Heart left ventricle (tissue), 16 donors: ENCODE measurements around the gene GPX3. TPM values are rescaled to one million over a fixed set of nuclear protein-coding genes. Genes with fewer than 3 reads are reported as not detected.

ENCODE experiments used
- ATAC-seq, 4 donors: fragments of 200-7000 bp; cut with Tn5 transposase; one replicate each; pipeline ENCODE4 v1.9.1; 2020 to 2022; ENCODE audit warnings: moderate library complexity in 4 of 4, mild to moderate bottlenecking in 3 of 4, moderate number of reproducible peaks in 1 of 4
- DNase-seq, 5 donors: peaks; one replicate each; pipeline ENCODE4 v3.0.0-alpha.2; 2020
- H3K27ac ChIP-seq, 12 donors: fragments of 200-600 bp; sonication (generic) in 4 of 12; one replicate each; pipeline versions ENCODE4 v1.5.0 to v1.8.0; 2016 to 2022; ENCODE audit warnings: mild to moderate bottlenecking in 2 of 12
- H3K27me3 ChIP-seq, 9 donors: fragments of 200-600 bp; sonication (generic) in 2 of 9; one replicate each; pipeline versions ENCODE4 v1.5.1 to v1.8.0; 2016 to 2022; ENCODE audit warnings: mild to moderate bottlenecking in 3 of 9
- H3K36me3 ChIP-seq, 9 donors: fragments of 200-600 bp; sonication (generic) in 2 of 9; one replicate each; pipeline versions ENCODE4 v1.5.0 to v1.8.0; 2018 to 2022; ENCODE audit warnings: mild to moderate bottlenecking in 2 of 9
- H3K4me1 ChIP-seq, 12 donors: fragments of 200-600 bp; sonication (generic) in 4 of 12; one replicate each; pipeline versions ENCODE4 v1.5.0 to v1.8.0; 2016 to 2022; ENCODE audit warnings: mild to moderate bottlenecking in 3 of 12
- H3K4me3 ChIP-seq, 12 donors: fragments of 200-600 bp; sonication (generic) in 4 of 12; one replicate each; pipeline versions ENCODE4 v1.5.0 to v1.8.0; 2017 to 2022; ENCODE audit warnings: mild to moderate bottlenecking in 9 of 12, moderate library complexity in 4 of 12
- H3K9me3 ChIP-seq, 12 donors: fragments of 200-600 bp; sonication (generic) in 4 of 12; one replicate each; pipeline versions ENCODE4 v1.5.0 to v1.8.0; 2016 to 2022; ENCODE audit warnings: mild to moderate bottlenecking in 1 of 12
- CTCF ChIP-seq, 12 donors: fragments of 200-600 bp; sonication (generic) in 4 of 12; IDR thresholded peaks; one replicate each; pipeline versions ENCODE4 v1.5.0 to v1.8.0; 2018 to 2022; ENCODE audit warnings: antibody characterized with exemption in 12 of 12, mild to moderate bottlenecking in 5 of 12
- POLR2A ChIP-seq, 2 donors: fragments of 450-650 bp; IDR thresholded peaks; one replicate each; pipeline ENCODE4 v1.6.1; 2017; ENCODE audit warnings: antibody characterized with exemption in 2 of 2, mild to moderate bottlenecking in 2 of 2, moderate library complexity in 2 of 2
- WGBS, 4 donors: extraction: QIAGEN DNeasy Blood & Tissue Kit in 2 of 4; methylation state at CpG; one replicate each; pipeline versions ENCODE4 v1.1.5 to v1.1.7; 2013 to 2018; 5-methylcytosine and 5-hydroxymethylcytosine counted together
- intact Hi-C, 10 donors: fragments of 100-400 bp; cut with DNase I; formaldehyde crosslinking; loops; one replicate each; pipeline versions ENCODE4 v1.11.1 to v1.14.2; 2022
- polyA plus RNA-seq, 2 donors: library from polyadenylated mRNA; stranded (reverse); fragments of 200-250 nt; gene quantifications; one replicate each; pipeline ENCODE4 v1.2.3, GENCODE V29; 2013
- total RNA-seq, 9 donors: library from RNA; depleted of rRNA in 2 of 9; stranded (reverse); fragments of >200 nt in 2 of 9; fragmentation: NEBNext Ultra II Directional in 3 of 9; extraction: Animal tissue kit (Norgen Biotek cat#: 25700) in 3 of 9; gene quantifications; one replicate each; pipeline versions ENCODE4 v1.1.0 to v1.2.4, GENCODE V29; 2016 to 2023
- donor health status: ischemic (EF 13 %, LVEDD 7.1; RV severe dilation, severe dysfunction).
- donor health status: healthy with polysubstance abuse.
- donor health status: DM: no; HTN: yes; CAD: no.
- donor health status: DM: no; HTN: no; CAD: no.
- donor health status: ischemic (EF 25% LVEDD 6.9; RV normal size, moderate dysfunction).
- donor health status: ischemic (EF 25% LVEDD 5.7; RV mildly dilated, moderate dysfunction).
- donor health status: healthy.
- donor health status: DM: yes; HTN: yes; CAD: no.
- donor health status: ischemic (EF 35%, LVEDD 5.7; RV mildly dilated, moderate dysfunction).
- donor health status: nonischemic (EF 11% LVEDD 7.7; RV severe dilation, severe dysfunction).
- donor health status: DM: yes; HTN: yes; CAD: no.
- donor health status: PGD.
- donor health status: ischemic (EF 29% LVEDD 5.4; RV normal size, mild dysfunction).
- donor health status: nonischemic (EF 23%, LVEDD 6.1; RV moderate dilation, normal function).

GPX3 gene
- total and polyA plus RNA-seq, 11 donors, result 416 to 1,563 (median 819) TPM

GRCh38 chr5:151026088-151026487, 5.7 kb downstream of the GPX3 start:
- intact Hi-C loops, result no loop called here
- peak overlapping the region; percentile 16 to 98 (median 58) for H3K27ac ChIP-seq
- no peaks in the 10 kb centered on the region for H3K9me3 ChIP-seq
- peaks cover 14 to 100% (median 78%) of the 10 kb centered on the region in 12 donors for H3K4me1 ChIP-seq
- ATAC-seq, result no peak
- no peaks in the 10 kb centered on the region for H3K27me3 ChIP-seq
- WGBS, 4 donors, result 48 to 61% (median 52%) methylated on average over 9 of the region's 9 CpGs
- peaks cover 0 to 65% (median 53%) of the 10 kb centered on the region in 9 donors for H3K36me3 ChIP-seq
- peak in 1 of 5 donors; percentile 34 for DNase-seq
- peak overlapping the region in 1 of 12 donors; percentile 11 for H3K4me3 ChIP-seq
- no peak for TF ChIP-seq CTCF (IDR thresholded peaks at IDR 0.05)
- TF ChIP-seq POLR2A (IDR thresholded peaks at IDR 0.05), result no peak

- H3K4me3 ChIP-seq, result peak overlapping the region in 1 of 12 donors; percentile 11
- WGBS, 4 donors, result 37 to 50% (median 47%) methylated on average over 7 of the region's 7 CpGs
- peak overlapping the region; percentile 25 to 98 (median 60) for H3K27ac ChIP-seq
- no peaks in the 10 kb centered on the region for H3K9me3 ChIP-seq
- H3K4me1 ChIP-seq, result peaks cover 14 to 94% (median 72%) of the 10 kb centered on the region in 12 donors
- ATAC-seq (peak in 2 of 4 donors; percentile 6 to 20), DNase-seq (peak; percentile 35 to 66 (median 62))
- no peaks in the 10 kb centered on the region for H3K27me3 ChIP-seq
- intact Hi-C loops, result no loop called here
- TF ChIP-seq POLR2A (IDR thresholded peaks at IDR 0.05) (no peak), CTCF (IDR thresholded peaks at IDR 0.05) (no peak)
- peaks cover 0 to 71% (median 58%) of the 10 kb centered on the region in 9 donors for H3K36me3 ChIP-seq
Measured at GRCh38 chr5:151026679-151027078, 6.3 kb downstream of the GPX3 start.

GRCh38 chr5:151027961-151028479, 7.6 kb downstream of the GPX3 start:
- no peaks in the 10 kb centered on the region for H3K9me3 ChIP-seq
- intact Hi-C loops, result no loop called here
- ATAC-seq (no peak), DNase-seq (peak in 1 of 5 donors; percentile 46)
- WGBS, 4 donors, result 66 to 80% (median 74%) methylated on average over 10 to 11 of the region's 11 CpGs
- H3K27me3 ChIP-seq, result no peaks in the 10 kb centered on the region
- no peak overlapping the region for H3K4me3 ChIP-seq
- peaks cover 9 to 80% (median 60%) of the 10 kb centered on the region in 12 donors for H3K4me1 ChIP-seq
- peaks cover 0 to 82% (median 71%) of the 10 kb centered on the region in 9 donors for H3K36me3 ChIP-seq
- peak overlapping the region in 5 of 12 donors; percentile 34 to 98 (median 91) for H3K27ac ChIP-seq
- TF ChIP-seq CTCF (IDR thresholded peaks at IDR 0.05) (no peak), POLR2A (IDR thresholded peaks at IDR 0.05) (no peak)

- no peaks in the 10 kb centered on the region for H3K9me3 ChIP-seq
- peaks cover 0 to 89% (median 78%) of the 10 kb centered on the region in 9 donors for H3K36me3 ChIP-seq
- H3K4me1 ChIP-seq, result peaks cover 8 to 74% (median 53%) of the 10 kb centered on the region in 12 donors
- no peak overlapping the region for H3K4me3 ChIP-seq
- intact Hi-C loops, result no loop called here
- H3K27me3 ChIP-seq, result no peaks in the 10 kb centered on the region
- DNase-seq, result peak in 2 of 5 donors; percentile 20 to 42
- ATAC-seq, result no peak
- TF ChIP-seq CTCF (IDR thresholded peaks at IDR 0.05), result no peak
- peak in 1 of 2 donors; percentile 33 for TF ChIP-seq POLR2A (IDR thresholded peaks at IDR 0.05)
- WGBS, 4 donors, result 87 to 95% (median 91%) methylated on average over 5 to 8 of the region's 8 CpGs
- H3K27ac ChIP-seq, result peak overlapping the region in 4 of 12 donors; percentile 16 to 43 (median 20)
Measured at GRCh38 chr5:151028717-151029116, 8.3 kb downstream of the GPX3 start.
